Tibial nerve (tissue), 4 donors: ENCODE measurements around the gene ZNG1A.
"Not testable (repeated sequence)": the region's sequence is repeated elsewhere in the genome, so short reads cannot be mapped to it uniquely, and the experiment has no call there.

Experiments
- EP300 ChIP-seq, 2 donors: sonication (generic); formaldehyde crosslinking; IDR thresholded peaks; one replicate each; pipeline ENCODE4 v1.6.1; 2017; ENCODE audit warnings: antibody characterized with exemption in 2 of 2, mild to moderate bottlenecking in 1 of 2
- POLR2A ChIP-seq, 2 donors: fragments of 450-650 bp; IDR thresholded peaks; one replicate each; pipeline ENCODE4 v1.6.1; 2017; ENCODE audit warnings: antibody characterized with exemption in 2 of 2, mild to moderate bottlenecking in 2 of 2, moderate library complexity in 2 of 2
- TF ChIP-seq, protein P1 (sequence below), 5 experiments: fragments of 200-600 bp in 3 of 5; fragments of 450-650 bp in 2 of 5; sonication (generic) in 3 of 5; IDR thresholded peaks; one replicate each; pipeline ENCODE4 v1.5.1; 2016 to 2019; ENCODE audit warnings: antibody characterized with exemption in 5 of 5, mild to moderate bottlenecking in 3 of 5, moderate library complexity in 2 of 5

GRCh38 chr9:98775-99174 is 80.1 kb downstream of the ZNG1A start:
- TF ChIP-seq POLR2A, EP300 (IDR thresholded peaks at IDR 0.05): not testable (repeated sequence)
- TF ChIP-seq, protein P1, sequence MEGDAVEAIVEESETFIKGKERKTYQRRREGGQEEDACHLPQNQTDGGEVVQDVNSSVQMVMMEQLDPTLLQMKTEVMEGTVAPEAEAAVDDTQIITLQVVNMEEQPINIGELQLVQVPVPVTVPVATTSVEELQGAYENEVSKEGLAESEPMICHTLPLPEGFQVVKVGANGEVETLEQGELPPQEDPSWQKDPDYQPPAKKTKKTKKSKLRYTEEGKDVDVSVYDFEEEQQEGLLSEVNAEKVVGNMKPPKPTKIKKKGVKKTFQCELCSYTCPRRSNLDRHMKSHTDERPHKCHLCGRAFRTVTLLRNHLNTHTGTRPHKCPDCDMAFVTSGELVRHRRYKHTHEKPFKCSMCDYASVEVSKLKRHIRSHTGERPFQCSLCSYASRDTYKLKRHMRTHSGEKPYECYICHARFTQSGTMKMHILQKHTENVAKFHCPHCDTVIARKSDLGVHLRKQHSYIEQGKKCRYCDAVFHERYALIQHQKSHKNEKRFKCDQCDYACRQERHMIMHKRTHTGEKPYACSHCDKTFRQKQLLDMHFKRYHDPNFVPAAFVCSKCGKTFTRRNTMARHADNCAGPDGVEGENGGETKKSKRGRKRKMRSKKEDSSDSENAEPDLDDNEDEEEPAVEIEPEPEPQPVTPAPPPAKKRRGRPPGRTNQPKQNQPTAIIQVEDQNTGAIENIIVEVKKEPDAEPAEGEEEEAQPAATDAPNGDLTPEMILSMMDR (IDR thresholded peaks at IDR 0.05): not testable (repeated sequence)
